Kidney capillary endothelial cell (primary cell): ENCODE data around the gene INHBC.
"Not testable (repeated sequence)": the region's sequence is repeated elsewhere in the genome, so short reads cannot be mapped to it uniquely, and the experiment has no call there.

Experiments used
- DNase-seq: peaks from one replicate; pipeline ENCODE4 v3.0.0-alpha.2; 2018; ENCODE audit warnings: low spot score

Gene INHBC

GRCh38 chr12:57434517-57435223, at the start of gene INHBC:
Gene INHBC, plus strand, starts transcription at chr12:57434784. Its CDS starts 103 bp downstream, at chr12:57434887.
- no peak for DNase-seq

GRCh38 chr12:57385586-57385985, 49.0 kb upstream of the INHBC start:
- no peak for DNase-seq

GRCh38 chr12:57386187-57386720, 48.3 kb upstream of the INHBC start:
- DNase-seq: no peak

GRCh38 chr12:57388425-57388824, 46.2 kb upstream of the INHBC start:
- peak; percentile 2 for DNase-seq

- peak; percentile 84 for DNase-seq
Observed at GRCh38 chr12:57389033-57389432, 45.6 kb upstream of the INHBC start.

GRCh38 chr12:57390174-57390573, 44.4 kb upstream of the INHBC start:
- no peak for DNase-seq

- DNase-seq: no peak
Observed at GRCh38 chr12:57395121-57395520, 39.5 kb upstream of the INHBC start.

- no peak for DNase-seq
Observed at GRCh38 chr12:57397441-57397840, 37.1 kb upstream of the INHBC start.

- not testable (repeated sequence) for DNase-seq
Observed at GRCh38 chr12:57399718-57400463, 34.7 kb upstream of the INHBC start.

GRCh38 chr12:57401165-57401564, 33.4 kb upstream of the INHBC start:
- DNase-seq: no peak

- DNase-seq: not testable (repeated sequence)
Observed at GRCh38 chr12:57402156-57402555, 32.4 kb upstream of the INHBC start.

- DNase-seq: no peak
Observed at GRCh38 chr12:57404966-57405640, 29.5 kb upstream of the INHBC start.

- no peak for DNase-seq
Observed at GRCh38 chr12:57410534-57410933, 24.1 kb upstream of the INHBC start.

- DNase-seq: not testable (repeated sequence)
Observed at GRCh38 chr12:57414160-57414559, 20.4 kb upstream of the INHBC start.

- DNase-seq: no peak
Observed at GRCh38 chr12:57415088-57415487, 19.5 kb upstream of the INHBC start.

- no peak for DNase-seq
Observed at GRCh38 chr12:57416039-57416996, 18.3 kb upstream of the INHBC start.

GRCh38 chr12:57418255-57418654, 16.3 kb upstream of the INHBC start:
- DNase-seq: no peak

GRCh38 chr12:57419495-57419894, 15.1 kb upstream of the INHBC start:
- no peak for DNase-seq

GRCh38 chr12:57420482-57420881, 14.1 kb upstream of the INHBC start:
- DNase-seq: no peak

GRCh38 chr12:57426948-57427347, 7.6 kb upstream of the INHBC start:
- not testable (repeated sequence) for DNase-seq

- DNase-seq: no peak
Observed at GRCh38 chr12:57428965-57429364, 5.6 kb upstream of the INHBC start.
